Stimulated activated CD4-positive, alpha-beta T cell treated with anti-CD3 and anti-CD28 coated beads, Interleukin-15, amount 100 ng/mL, for 24 hours (primary cell): ENCODE data around the gene EVL.

Experiments used
- DNase-seq: peaks from one replicate; pipeline ENCODE4 v3.0.0-alpha.2; 2020

Gene EVL

GRCh38 chr14:100067971-100068959, 3.0 kb downstream of the EVL start:
- peak; percentile 94 for DNase-seq

- DNase-seq: peak; percentile 36
Observed at GRCh38 chr14:100069161-100069800, 4.1 kb downstream of the EVL start.

GRCh38 chr14:100070310-100070709, 5.1 kb downstream of the EVL start:
- DNase-seq: peak; percentile 42

- DNase-seq: peak; percentile 44
Observed at GRCh38 chr14:100071545-100071944, 6.3 kb downstream of the EVL start.

GRCh38 chr14:100072783-100073346, 7.6 kb downstream of the EVL start:
- DNase-seq: peak; percentile 74

- peak; percentile 51 for DNase-seq
Observed at GRCh38 chr14:100073576-100074430, 8.6 kb downstream of the EVL start.

- DNase-seq: no peak
Observed at GRCh38 chr14:100074431-100075100, 9.3 kb downstream of the EVL start.

- no peak for DNase-seq
Observed at GRCh38 chr14:100075681-100076080, 10.5 kb downstream of the EVL start.

- peak; percentile 67 for DNase-seq
Observed at GRCh38 chr14:100076133-100076532, 10.9 kb downstream of the EVL start.

- DNase-seq: no peak
Observed at GRCh38 chr14:100076606-100077005, 11.4 kb downstream of the EVL start.

GRCh38 chr14:100077441-100077840, 12.2 kb downstream of the EVL start:
- DNase-seq: no peak

- no peak for DNase-seq
Observed at GRCh38 chr14:100078216-100078803, 13.1 kb downstream of the EVL start.

GRCh38 chr14:100078997-100079725, 13.9 kb downstream of the EVL start:
- DNase-seq: peak; percentile 80

- no peak for DNase-seq
Observed at GRCh38 chr14:100079726-100080005, 14.4 kb downstream of the EVL start.

- DNase-seq: no peak
Observed at GRCh38 chr14:100080206-100080605, 15.0 kb downstream of the EVL start.

GRCh38 chr14:100081997-100082625, 16.9 kb downstream of the EVL start:
- DNase-seq: peak; percentile 50

GRCh38 chr14:100082723-100083122, 17.5 kb downstream of the EVL start:
- no peak for DNase-seq

GRCh38 chr14:100083706-100084105, 18.5 kb downstream of the EVL start:
- no peak for DNase-seq

- DNase-seq: no peak
Observed at GRCh38 chr14:100084591-100084990, 19.4 kb downstream of the EVL start.

- DNase-seq: no peak
Observed at GRCh38 chr14:100085462-100085861, 20.2 kb downstream of the EVL start.

GRCh38 chr14:100086361-100086760, 21.1 kb downstream of the EVL start:
- no peak for DNase-seq
